ENCODE results near the gene WDR17. TPM values are rescaled to one million over a fixed set of nuclear protein-coding genes. Genes with fewer than 3 reads are reported as not detected.

The WDR17 gene
- total RNA-seq, 2 experiments from 2014 or later = 0.47 to 0.64 TPM

GRCh38 chr4:176063718-176064117 lies 1.9 kb upstream of the WDR17 start:
- ChIA-PET CTCF (no interaction called here), POLR2A (no interaction called here)
- H3K4me3 Mint-ChIP-seq = no peak overlapping the region
- no peaks in the 10 kb centered on the region for H3K9me3 ChIP-seq (ENCODE audit: control insufficient read depth in 1 of 2, insufficient read depth in 1 of 2, low read length in 2 of 2)
- no peaks in the 10 kb centered on the region for H3K9me3 Mint-ChIP-seq
- no peak overlapping the region for H3K4me3 ChIP-seq (ENCODE audit: low read length)
- peaks cover 15% of the 10 kb centered on the region for H3K4me1 Mint-ChIP-seq (ENCODE audit: low read depth)
- no peak for DNase-seq
- no peaks in the 10 kb centered on the region for H3K36me3 Mint-ChIP-seq (ENCODE audit: low read depth)
- H3K27me3 Mint-ChIP-seq = peaks cover 39% of the 10 kb centered on the region
- H3K27ac ChIP-seq (ENCODE audit: low read depth in 1 of 2, low read length in 2 of 2) = no peak overlapping the region
- peaks cover 8% of the 10 kb centered on the region for H3K4me1 ChIP-seq (ENCODE audit: insufficient read depth, low read length)
- no peak overlapping the region for H3K27ac Mint-ChIP-seq
- peaks cover 0 to 10% of the 10 kb centered on the region in 2 experiments for H3K27me3 ChIP-seq (ENCODE audit: control insufficient read depth in 1 of 2, insufficient read depth in 2 of 2, low read length in 2 of 2)
- TF ChIP-seq CTCF (IDR thresholded peaks at IDR 0.05) = no peak
- no peaks in the 10 kb centered on the region for H3K36me3 ChIP-seq (ENCODE audit: insufficient read depth, low read length)
- intact Hi-C loops (cut with DNase I, micrococcal nuclease) = loop anchor here in 1 of 2 experiments (10.0 kb wide), 2 partner anchors 131 to 251 kb away; partner anchors contain the start of genes SPATA4 and SPCS3
- no peak for ATAC-seq (ENCODE audit: poor library complexity)

GRCh38 chr4:176064539-176064938 lies 1.1 kb upstream of the WDR17 start:
- no peak overlapping the region for H3K27ac ChIP-seq (ENCODE audit: low read depth in 1 of 2, low read length in 2 of 2)
- no peaks in the 10 kb centered on the region for H3K36me3 ChIP-seq (ENCODE audit: insufficient read depth, low read length)
- ChIA-PET POLR2A (no interaction called here), CTCF (no interaction called here)
- peaks cover 39% of the 10 kb centered on the region for H3K27me3 Mint-ChIP-seq
- H3K27me3 ChIP-seq (ENCODE audit: control insufficient read depth in 1 of 2, insufficient read depth in 2 of 2, low read length in 2 of 2) = peaks cover 0 to 10% of the 10 kb centered on the region in 2 experiments
- ATAC-seq (ENCODE audit: poor library complexity) = no peak
- DNase-seq = no peak
- H3K27ac Mint-ChIP-seq = no peak overlapping the region
- intact Hi-C loops (cut with DNase I, micrococcal nuclease) = loop anchor here in 1 of 2 experiments (10.0 kb wide), 2 partner anchors 130 to 250 kb away; partner anchors contain the start of genes SPATA4 and SPCS3
- peaks cover 15% of the 10 kb centered on the region for H3K4me1 Mint-ChIP-seq (ENCODE audit: low read depth)
- no peaks in the 10 kb centered on the region for H3K36me3 Mint-ChIP-seq (ENCODE audit: low read depth)
- H3K4me1 ChIP-seq (ENCODE audit: insufficient read depth, low read length) = peaks cover 8% of the 10 kb centered on the region
- no peaks in the 10 kb centered on the region for H3K9me3 Mint-ChIP-seq
- H3K4me3 Mint-ChIP-seq = peak overlapping the region; percentile 18
- H3K4me3 ChIP-seq (ENCODE audit: low read length) = no peak overlapping the region
- TF ChIP-seq CTCF (IDR thresholded peaks at IDR 0.05) = no peak
- H3K9me3 ChIP-seq (ENCODE audit: control insufficient read depth in 1 of 2, insufficient read depth in 1 of 2, low read length in 2 of 2) = no peaks in the 10 kb centered on the region

- Histone ChIP-seq H3K4me1 (ENCODE audit: insufficient read depth, low read length) (peaks cover 8% of the 10 kb centered on the region), H3K27ac (ENCODE audit: low read depth in 1 of 2, low read length in 2 of 2) (no peak overlapping the region), H3K4me3 (ENCODE audit: low read length) (no peak overlapping the region), H3K9me3 (ENCODE audit: control insufficient read depth in 1 of 2, insufficient read depth in 1 of 2, low read length in 2 of 2) (no peaks in the 10 kb centered on the region), H3K36me3 (ENCODE audit: insufficient read depth, low read length) (no peaks in the 10 kb centered on the region), H3K27me3 (ENCODE audit: control insufficient read depth in 1 of 2, insufficient read depth in 2 of 2, low read length in 2 of 2) (peaks cover 0 to 10% of the 10 kb centered on the region in 2 experiments)
- ChIA-PET POLR2A (no interaction called here), CTCF (no interaction called here)
- no peak overlapping the region for H3K27ac Mint-ChIP-seq
- peaks cover 36% of the 10 kb centered on the region for H3K27me3 Mint-ChIP-seq
- H3K36me3 Mint-ChIP-seq (ENCODE audit: low read depth) = no peaks in the 10 kb centered on the region
- H3K9me3 Mint-ChIP-seq = no peaks in the 10 kb centered on the region
- DNase-seq (no peak), ATAC-seq (ENCODE audit: poor library complexity) (no peak)
- peaks cover 15% of the 10 kb centered on the region for H3K4me1 Mint-ChIP-seq (ENCODE audit: low read depth)
- intact Hi-C loops (cut with DNase I, micrococcal nuclease) = loop anchor here in 1 of 2 experiments (10.0 kb wide), 2 partner anchors 128 to 248 kb away; partner anchors contain the start of genes SPATA4 and SPCS3
- no peak overlapping the region for H3K4me3 Mint-ChIP-seq
- no peak for TF ChIP-seq CTCF (IDR thresholded peaks at IDR 0.05)
Measured at GRCh38 chr4:176066757-176067156, 1.1 kb downstream of the WDR17 start.

Data from CD4-positive, alpha-beta T cell (primary cell).